ENCODE data around the gene RAB1B. TPM values are rescaled to one million over a fixed set of nuclear protein-coding genes. Genes with fewer than 3 reads are reported as not detected.

RAB1B gene
- total RNA-seq, 1 donor from 2014 or later: 139 TPM

DNA sequence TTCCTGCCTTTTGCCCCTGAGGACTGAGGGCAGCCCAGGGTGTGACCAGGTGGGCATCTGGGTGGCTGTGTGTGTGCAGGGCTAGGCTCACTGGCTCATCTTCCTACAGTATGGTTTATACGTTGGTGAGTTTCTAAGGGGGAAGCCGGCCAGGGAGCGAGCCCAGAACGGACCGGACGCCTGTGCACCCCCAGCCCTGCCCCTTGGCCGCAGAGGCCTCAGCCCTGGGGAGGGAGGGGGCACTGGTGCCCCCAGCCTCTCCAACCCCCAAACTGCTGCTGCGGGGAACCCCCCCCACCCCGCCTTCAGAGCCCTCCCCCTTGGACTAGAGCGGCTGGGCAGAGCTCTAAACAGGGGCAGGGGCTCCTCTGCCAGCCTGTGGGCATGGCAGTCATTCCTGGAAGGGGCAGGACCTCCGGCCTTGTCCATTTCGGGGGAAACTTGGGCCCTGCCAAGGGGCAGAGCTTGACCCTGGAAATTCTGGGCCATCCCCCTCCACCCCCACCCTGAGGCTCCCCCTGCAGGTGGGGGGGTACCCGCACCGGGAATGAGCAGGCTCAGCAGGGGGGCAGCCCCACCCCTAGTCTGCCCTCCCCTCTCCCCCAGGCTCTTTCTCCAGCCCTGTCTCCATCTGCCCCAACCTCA is 15.1 kb downstream of the RAB1B start:
- Mint-ChIP-seq H3K27ac (no peak overlapping the region), H3K4me1 (ENCODE audit: low read depth) (peaks cover 25% of the 10 kb centered on the region), H3K4me3 (ENCODE audit: low read depth) (no peak overlapping the region), H3K27me3 (ENCODE audit: low read depth) (peaks cover 14% of the 10 kb centered on the region), H3K36me3 (ENCODE audit: low read depth) (peaks cover 3% of the 10 kb centered on the region), H3K9me3 (no peaks in the 10 kb centered on the region)
- intact Hi-C loops (cut with micrococcal nuclease): no loop called here
- DNase-seq (ENCODE audit: low spot score): no peak

DNA sequence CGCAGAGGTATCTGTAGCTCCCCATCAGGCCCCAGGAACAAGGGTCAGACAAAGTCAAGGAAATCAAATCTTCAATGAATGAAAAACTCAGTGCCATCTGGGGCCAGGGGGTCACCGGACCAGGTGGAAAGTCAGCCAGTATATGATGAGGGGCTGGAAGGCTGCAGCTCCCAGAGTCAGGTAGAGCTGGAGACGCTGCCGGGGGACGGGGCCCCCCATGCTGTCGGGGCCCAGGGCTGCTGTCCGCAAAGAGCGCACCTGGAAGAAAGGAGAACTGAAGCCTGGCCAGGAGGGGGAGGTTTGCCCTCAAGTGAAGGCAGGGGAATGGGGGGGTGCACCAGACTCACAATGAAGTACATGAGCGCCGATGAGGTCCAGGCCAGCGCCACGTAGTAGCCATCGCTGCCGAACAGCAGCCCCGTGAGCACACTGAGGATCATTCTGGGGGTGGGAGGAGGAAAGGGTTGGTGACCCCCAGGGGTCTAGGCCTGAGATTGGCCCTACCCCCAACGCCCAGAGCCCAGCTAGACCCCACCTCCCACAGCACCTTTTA is 16.2 kb downstream of the RAB1B start:
- intact Hi-C loops (cut with micrococcal nuclease): no loop called here
- Mint-ChIP-seq H3K9me3 (no peaks in the 10 kb centered on the region), H3K27me3 (ENCODE audit: low read depth) (peaks cover 7% of the 10 kb centered on the region), H3K4me1 (ENCODE audit: low read depth) (peaks cover 19% of the 10 kb centered on the region), H3K4me3 (ENCODE audit: low read depth) (no peak overlapping the region), H3K36me3 (ENCODE audit: low read depth) (peaks cover 3% of the 10 kb centered on the region), H3K27ac (no peak overlapping the region)
- no peak for DNase-seq (ENCODE audit: low spot score)

DNA sequence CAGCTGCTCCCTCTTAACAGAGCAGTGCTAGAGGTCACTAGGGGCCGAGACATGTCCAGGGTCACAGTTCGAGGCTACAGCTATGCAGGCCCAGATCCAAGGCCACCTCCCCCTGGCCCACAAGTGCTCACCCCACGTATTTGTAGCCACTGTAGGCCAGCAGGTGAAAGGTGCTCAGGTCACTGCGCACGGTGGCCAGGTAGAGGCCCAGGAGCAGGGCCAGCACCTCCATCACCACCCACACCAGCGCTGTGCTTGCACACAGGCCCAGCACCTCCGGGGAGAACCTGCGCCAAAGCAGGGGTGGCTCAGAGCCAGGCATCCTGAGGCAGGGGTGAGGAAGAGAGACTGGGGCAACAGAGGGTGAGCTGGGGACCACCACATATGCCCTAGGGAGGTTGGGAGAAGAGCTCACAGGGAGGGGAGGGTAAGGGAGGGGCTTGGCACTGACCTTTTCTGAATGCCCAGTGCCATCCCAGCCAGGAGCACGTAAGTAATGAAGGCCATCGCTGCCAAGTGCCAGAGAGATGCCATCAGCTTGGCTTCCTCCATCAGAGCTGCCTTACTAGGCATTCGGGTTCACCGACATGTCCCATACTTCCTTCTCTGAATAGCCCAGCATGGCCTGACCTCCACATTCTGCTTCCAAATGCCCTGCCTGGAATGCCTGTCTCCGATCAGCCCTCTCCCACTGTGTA is 17.0 kb downstream of the RAB1B start:
- no peak for DNase-seq (ENCODE audit: low spot score)
- no peak overlapping the region for H3K4me3 Mint-ChIP-seq (ENCODE audit: low read depth)
- peaks cover 9% of the 10 kb centered on the region for H3K27me3 Mint-ChIP-seq (ENCODE audit: low read depth)
- intact Hi-C loops (cut with micrococcal nuclease): no loop called here
- peaks cover 26% of the 10 kb centered on the region for H3K4me1 Mint-ChIP-seq (ENCODE audit: low read depth)
- H3K27ac Mint-ChIP-seq: no peak overlapping the region
- H3K9me3 Mint-ChIP-seq: no peaks in the 10 kb centered on the region
- peaks cover 3% of the 10 kb centered on the region for H3K36me3 Mint-ChIP-seq (ENCODE audit: low read depth)

GRCh38 chr11:66286699-66287098 is 18.3 kb downstream of the RAB1B start:
- H3K4me1 Mint-ChIP-seq (ENCODE audit: low read depth): peaks cover 24% of the 10 kb centered on the region
- DNase-seq (ENCODE audit: low spot score): no peak
- H3K9me3 Mint-ChIP-seq: no peaks in the 10 kb centered on the region
- peak overlapping the region; percentile 52 for H3K4me3 Mint-ChIP-seq (ENCODE audit: low read depth)
- H3K36me3 Mint-ChIP-seq (ENCODE audit: low read depth): peaks cover 3% of the 10 kb centered on the region
- H3K27ac Mint-ChIP-seq: peak overlapping the region; percentile 34
- peaks cover 15% of the 10 kb centered on the region for H3K27me3 Mint-ChIP-seq (ENCODE audit: low read depth)
- intact Hi-C loops (cut with micrococcal nuclease): no loop called here

DNA sequence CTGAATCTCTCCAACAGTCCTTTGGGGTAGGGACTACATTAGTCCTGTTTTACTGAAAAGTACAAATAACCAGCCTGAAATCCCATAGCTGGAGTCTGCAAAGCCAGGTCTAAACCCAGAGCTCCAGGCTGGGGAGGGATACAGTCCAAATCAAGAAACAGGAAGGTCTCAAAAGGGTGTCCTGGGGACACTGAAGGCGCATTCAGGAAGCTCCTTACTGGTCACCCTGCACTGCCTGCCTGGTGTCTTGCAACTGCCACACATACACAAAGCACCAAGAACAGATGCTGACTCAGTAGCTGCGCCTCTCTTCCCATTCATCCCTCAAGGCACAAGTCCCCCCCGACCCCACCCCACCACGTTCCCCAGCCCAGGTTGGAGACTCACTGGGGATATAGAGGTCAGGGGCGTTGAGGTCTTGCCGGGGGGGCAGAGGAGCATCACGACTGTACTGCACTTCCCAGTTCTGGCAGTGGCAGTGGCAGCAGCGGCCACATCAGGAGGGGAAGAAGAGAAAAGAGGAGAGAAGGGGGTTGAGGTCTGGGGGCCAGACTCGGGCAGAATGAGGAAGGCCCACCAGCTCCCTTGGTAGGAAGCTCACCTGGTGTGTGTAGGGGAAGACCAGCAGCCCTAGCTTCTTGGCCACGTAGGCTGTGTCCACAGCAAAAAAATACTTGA is 18.9 kb downstream of the RAB1B start:
- Mint-ChIP-seq H3K9me3 (no peaks in the 10 kb centered on the region), H3K4me3 (ENCODE audit: low read depth) (peak overlapping the region; percentile 94), H3K27ac (peak overlapping the region; percentile 34), H3K27me3 (ENCODE audit: low read depth) (peaks cover 15% of the 10 kb centered on the region), H3K4me1 (ENCODE audit: low read depth) (peaks cover 21% of the 10 kb centered on the region), H3K36me3 (ENCODE audit: low read depth) (peaks cover 3% of the 10 kb centered on the region)
- no peak for DNase-seq (ENCODE audit: low spot score)
- intact Hi-C loops (cut with micrococcal nuclease): no loop called here

DNA sequence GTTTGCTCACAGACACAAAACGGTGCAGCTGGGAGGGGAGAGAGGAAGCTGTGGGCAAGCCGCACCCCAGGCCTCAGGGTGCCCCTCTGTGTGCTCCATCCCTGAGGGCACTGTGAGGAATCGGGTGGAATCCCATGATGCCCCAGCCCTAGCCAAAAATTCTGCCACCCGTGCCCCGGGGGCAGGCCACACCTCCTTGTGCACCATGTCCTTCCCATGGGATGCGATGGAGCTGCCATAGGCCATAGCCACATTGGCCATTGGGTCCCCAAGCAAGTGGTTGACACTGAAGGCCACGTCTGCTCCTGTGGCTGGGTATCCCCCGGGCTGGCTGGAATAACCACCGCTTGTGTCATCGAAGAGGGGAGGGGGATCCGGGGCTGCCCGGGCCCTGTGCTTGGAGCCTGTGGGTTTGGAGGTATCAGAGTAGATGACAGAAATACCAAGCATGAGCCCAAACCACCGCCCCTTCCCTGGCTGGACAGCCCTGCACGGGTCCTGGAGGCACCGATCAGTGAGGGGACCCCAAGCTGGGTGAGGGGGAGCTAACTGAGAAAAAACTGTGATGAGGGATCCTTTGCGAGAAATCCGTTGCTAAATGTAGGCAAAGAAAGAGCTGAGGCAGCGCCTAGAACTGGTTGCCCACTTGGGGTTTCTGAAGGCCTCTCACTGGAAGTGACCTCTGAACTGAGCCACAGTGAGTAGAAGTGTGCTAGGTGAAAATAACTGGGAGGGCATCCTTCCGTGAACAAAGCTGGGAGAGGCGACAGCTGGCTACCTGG is 19.6 kb downstream of the RAB1B start:
- Mint-ChIP-seq H3K4me3 (ENCODE audit: low read depth) (peak overlapping the region; percentile 94), H3K36me3 (ENCODE audit: low read depth) (peaks cover 3% of the 10 kb centered on the region), H3K27me3 (ENCODE audit: low read depth) (peaks cover 22% of the 10 kb centered on the region), H3K4me1 (ENCODE audit: low read depth) (peaks cover 15% of the 10 kb centered on the region), H3K9me3 (no peaks in the 10 kb centered on the region), H3K27ac (peak overlapping the region; percentile 89)
- intact Hi-C loops (cut with micrococcal nuclease): no loop called here
- DNase-seq (ENCODE audit: low spot score): no peak

- peak; percentile 99 for DNase-seq (ENCODE audit: low spot score)
- peaks cover 3% of the 10 kb centered on the region for H3K36me3 Mint-ChIP-seq (ENCODE audit: low read depth)
- H3K27me3 Mint-ChIP-seq (ENCODE audit: low read depth): peaks cover 28% of the 10 kb centered on the region
- peak within 1 kb of the TSS; percentile 94 for H3K4me3 Mint-ChIP-seq (ENCODE audit: low read depth)
- no peaks in the 10 kb centered on the region for H3K9me3 Mint-ChIP-seq
- peak within 1 kb of the TSS; percentile 89 for H3K27ac Mint-ChIP-seq
- H3K4me1 Mint-ChIP-seq (ENCODE audit: low read depth): peaks cover 14% of the 10 kb centered on the region
- intact Hi-C loops (cut with micrococcal nuclease): loop anchor here (1.0 kb wide), 2 partner anchors 21 to 23 kb away; partner anchors contain the start of gene RAB1B
Measured at GRCh38 chr11:66288671-66289547, 20.5 kb downstream of the RAB1B start, which contains the start of gene YIF1A. Gene YIF1A (minus strand): TSS chr11:66289143. CDS start chr11:66288985, 158 bp downstream.

GRCh38 chr11:66289548-66290329 is 21.3 kb downstream of the RAB1B start:
- Mint-ChIP-seq H3K27ac (peak overlapping the region; percentile 88), H3K27me3 (ENCODE audit: low read depth) (peaks cover 30% of the 10 kb centered on the region), H3K4me3 (ENCODE audit: low read depth) (peak overlapping the region; percentile 94), H3K9me3 (no peaks in the 10 kb centered on the region), H3K4me1 (ENCODE audit: low read depth) (peaks cover 14% of the 10 kb centered on the region), H3K36me3 (ENCODE audit: low read depth) (peaks cover 3% of the 10 kb centered on the region)
- intact Hi-C loops (cut with micrococcal nuclease): loop anchor here (1.0 kb wide), 2 partner anchors 21 to 23 kb away; partner anchors contain the start of gene RAB1B
- peak; percentile 83 for DNase-seq (ENCODE audit: low spot score)

GRCh38 chr11:66290330-66290621 is 21.8 kb downstream of the RAB1B start:
- H3K27ac Mint-ChIP-seq: no peak overlapping the region
- H3K36me3 Mint-ChIP-seq (ENCODE audit: low read depth): peaks cover 3% of the 10 kb centered on the region
- intact Hi-C loops (cut with micrococcal nuclease): no loop called here
- H3K4me3 Mint-ChIP-seq (ENCODE audit: low read depth): peak overlapping the region; percentile 94
- H3K4me1 Mint-ChIP-seq (ENCODE audit: low read depth): peaks cover 14% of the 10 kb centered on the region
- no peaks in the 10 kb centered on the region for H3K9me3 Mint-ChIP-seq
- peaks cover 30% of the 10 kb centered on the region for H3K27me3 Mint-ChIP-seq (ENCODE audit: low read depth)
- DNase-seq (ENCODE audit: low spot score): no peak

DNA sequence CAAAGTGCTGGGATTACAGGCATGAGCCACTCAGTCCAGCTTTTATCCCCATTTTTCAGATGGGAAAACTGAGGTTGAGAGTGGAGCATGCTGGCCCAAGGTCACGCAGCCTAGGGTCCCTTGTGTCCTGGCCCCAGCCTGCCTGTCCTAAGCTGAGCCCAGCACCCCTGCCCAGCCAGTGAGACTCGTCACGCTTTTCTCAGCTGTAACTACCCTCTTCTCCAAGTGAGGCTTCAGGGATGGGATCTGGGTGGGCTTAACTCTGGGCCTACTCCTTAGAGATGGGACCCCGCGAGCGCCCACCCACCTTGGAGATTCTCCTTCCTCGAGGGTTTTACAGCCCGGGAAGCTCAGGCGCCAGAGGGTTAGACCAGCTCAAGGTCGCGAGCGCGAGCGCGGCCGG is 22.9 kb downstream of the RAB1B start:
- intact Hi-C loops (cut with micrococcal nuclease): no loop called here
- Mint-ChIP-seq H3K27ac (no peak overlapping the region), H3K36me3 (ENCODE audit: low read depth) (peaks cover 3% of the 10 kb centered on the region), H3K9me3 (no peaks in the 10 kb centered on the region), H3K27me3 (ENCODE audit: low read depth) (peaks cover 30% of the 10 kb centered on the region), H3K4me3 (ENCODE audit: low read depth) (no peak overlapping the region), H3K4me1 (ENCODE audit: low read depth) (peaks cover 14% of the 10 kb centered on the region)
- DNase-seq (ENCODE audit: low spot score): no peak
